G401 (cell line): ENCODE results near the gene GPRC5C. TPM values are rescaled to one million over a fixed set of nuclear protein-coding genes. Genes with fewer than 3 reads are reported as not detected.

ENCODE experiments used
- DNase-seq: peaks from one replicate; pipeline ENCODE4 v3.0.0-alpha.2; 2015; ENCODE audit warnings: low spot score
- in situ Hi-C: cut with HindIII; loops from 2 replicates; pipeline ENCODE4 v1.10.0; 2016; ENCODE audit warnings: low sequenced_read_pairs, mixed read lengths
- total RNA-seq: library from RNA; depleted of rRNA; stranded (reverse); fragments of >200 nt; shearing (Covaris generic); gene quantifications from 2 replicates; pipeline ENCODE4 v1.2.3, GENCODE V29; 2014; rRNA removed

The GPRC5C gene, protein sequence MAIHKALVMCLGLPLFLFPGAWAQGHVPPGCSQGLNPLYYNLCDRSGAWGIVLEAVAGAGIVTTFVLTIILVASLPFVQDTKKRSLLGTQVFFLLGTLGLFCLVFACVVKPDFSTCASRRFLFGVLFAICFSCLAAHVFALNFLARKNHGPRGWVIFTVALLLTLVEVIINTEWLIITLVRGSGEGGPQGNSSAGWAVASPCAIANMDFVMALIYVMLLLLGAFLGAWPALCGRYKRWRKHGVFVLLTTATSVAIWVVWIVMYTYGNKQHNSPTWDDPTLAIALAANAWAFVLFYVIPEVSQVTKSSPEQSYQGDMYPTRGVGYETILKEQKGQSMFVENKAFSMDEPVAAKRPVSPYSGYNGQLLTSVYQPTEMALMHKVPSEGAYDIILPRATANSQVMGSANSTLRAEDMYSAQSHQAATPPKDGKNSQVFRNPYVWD
- total RNA-seq, result 8.7 and 9.4 TPM in 2 replicates

GRCh38 chr17:74431568-74432423 is at the start of gene GPRC5C:
TSS of gene GPRC5C (plus strand) at chr17:74432088. CDS start at chr17:74439777, 7,689 bp downstream.
- in situ Hi-C loops, result no loop called here
- DNase-seq, result peak; percentile 91

GRCh38 chr17:74383141-74383540 is 48.7 kb upstream of the GPRC5C start:
- in situ Hi-C loops, result no loop called here

GRCh38 chr17:74385201-74385600 is 46.7 kb upstream of the GPRC5C start:
- in situ Hi-C loops, result no loop called here
- DNase-seq, result no peak

More at GRCh38 chr17:74383141-74383540, 48.7 kb upstream of the GPRC5C start:
- no peak for DNase-seq

DNA sequence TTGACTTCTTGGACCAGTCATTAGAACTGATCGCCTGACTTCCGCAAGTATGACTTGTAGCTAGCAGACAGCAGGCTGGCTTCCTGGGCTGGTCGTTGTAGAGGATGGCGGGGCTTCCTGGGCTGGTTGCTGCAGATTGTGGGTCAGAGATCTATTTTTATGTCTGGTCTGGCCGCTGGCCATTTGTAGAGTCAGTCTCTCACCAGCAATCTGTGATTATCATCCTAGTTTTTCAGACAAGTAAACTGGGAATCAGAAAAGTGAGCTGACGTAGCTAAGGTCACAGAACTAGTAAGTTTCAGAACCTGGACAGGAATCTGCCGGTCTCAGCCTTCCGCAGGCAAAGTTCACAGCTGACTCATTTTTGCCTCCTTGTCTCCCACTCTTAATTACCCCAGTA is 45.5 kb upstream of the GPRC5C start:
- peak; percentile 98 for DNase-seq
- in situ Hi-C loops, result no loop called here

DNA sequence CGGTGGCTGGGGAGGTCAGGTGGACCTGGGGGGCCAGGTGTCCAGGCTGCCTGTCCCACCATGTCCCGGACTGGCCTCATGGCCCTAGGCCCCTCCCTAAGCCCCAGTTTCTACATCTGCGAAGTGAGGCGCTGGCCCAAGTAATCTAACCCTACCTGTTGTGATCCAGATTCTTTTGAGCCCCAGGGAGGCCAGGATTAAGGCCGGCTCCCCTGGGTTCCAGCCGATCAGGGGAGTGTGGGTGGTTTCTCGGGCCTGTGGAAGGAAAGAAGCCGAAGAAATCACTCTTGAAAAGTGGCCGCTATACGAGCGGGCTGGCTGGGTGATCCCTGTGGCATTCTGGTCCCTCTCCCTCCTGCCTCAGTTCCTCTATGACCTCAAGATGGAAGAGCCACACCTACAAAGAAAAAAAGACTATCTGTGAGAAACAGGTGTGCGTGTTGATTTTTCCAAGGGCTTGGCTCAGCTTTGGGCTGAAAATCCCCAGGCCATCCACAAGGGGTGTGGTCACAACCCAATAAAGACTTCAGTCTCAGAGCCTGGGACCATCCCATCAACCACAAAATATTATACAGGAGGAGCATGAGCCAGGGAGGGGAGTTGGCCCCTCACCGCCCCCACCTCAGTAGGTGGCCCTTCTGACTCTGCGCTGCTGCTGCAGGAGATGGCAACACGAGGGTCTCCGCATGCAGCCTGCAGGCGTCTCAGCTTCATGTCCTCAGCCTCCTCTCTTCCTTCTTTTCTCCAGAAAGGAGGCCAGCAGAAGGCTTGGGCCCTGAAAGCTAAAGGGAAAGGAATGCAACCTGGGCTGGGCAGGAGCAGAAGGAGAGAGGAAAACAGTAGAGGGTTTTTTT is 44.3 kb upstream of the GPRC5C start:
- in situ Hi-C loops, result no loop called here
- no peak for DNase-seq

DNA sequence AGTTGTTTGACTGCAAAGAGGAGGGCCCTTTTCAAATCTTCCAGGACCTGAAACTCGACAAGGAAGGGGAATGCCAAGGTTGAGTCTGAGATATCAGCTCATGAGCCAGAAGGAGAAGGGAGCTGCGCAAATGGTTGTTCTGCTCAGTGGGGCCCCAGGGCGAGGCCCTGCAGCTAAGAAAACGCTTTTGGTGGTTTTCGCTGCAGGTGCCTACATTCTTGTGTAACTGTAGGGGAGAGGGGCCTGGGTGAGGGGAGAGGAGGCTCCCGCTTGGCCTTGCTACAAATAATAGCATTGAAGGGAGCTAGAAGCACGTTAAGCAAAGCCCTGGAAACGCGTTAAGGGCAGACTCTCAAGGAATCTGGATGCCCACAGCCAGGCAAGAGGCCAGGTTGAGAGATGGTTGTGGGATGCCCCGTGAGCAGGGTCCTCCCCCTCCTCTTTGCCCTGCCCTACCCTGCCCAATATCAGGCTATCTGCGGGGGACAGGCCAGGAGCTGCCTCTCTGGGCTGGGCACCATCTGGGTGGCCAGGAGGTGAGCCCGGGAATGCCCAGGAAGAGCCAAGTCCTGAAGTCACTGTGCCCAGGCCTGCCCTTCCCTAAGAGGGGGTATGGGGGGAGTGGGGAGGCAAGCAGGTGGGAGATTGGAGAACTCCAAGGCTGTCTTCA is 42.7 kb upstream of the GPRC5C start:
- peak; percentile 74 for DNase-seq
- in situ Hi-C loops, result no loop called here

GRCh38 chr17:74389937-74390679 is 41.8 kb upstream of the GPRC5C start:
- in situ Hi-C loops, result no loop called here
- no peak for DNase-seq

DNA sequence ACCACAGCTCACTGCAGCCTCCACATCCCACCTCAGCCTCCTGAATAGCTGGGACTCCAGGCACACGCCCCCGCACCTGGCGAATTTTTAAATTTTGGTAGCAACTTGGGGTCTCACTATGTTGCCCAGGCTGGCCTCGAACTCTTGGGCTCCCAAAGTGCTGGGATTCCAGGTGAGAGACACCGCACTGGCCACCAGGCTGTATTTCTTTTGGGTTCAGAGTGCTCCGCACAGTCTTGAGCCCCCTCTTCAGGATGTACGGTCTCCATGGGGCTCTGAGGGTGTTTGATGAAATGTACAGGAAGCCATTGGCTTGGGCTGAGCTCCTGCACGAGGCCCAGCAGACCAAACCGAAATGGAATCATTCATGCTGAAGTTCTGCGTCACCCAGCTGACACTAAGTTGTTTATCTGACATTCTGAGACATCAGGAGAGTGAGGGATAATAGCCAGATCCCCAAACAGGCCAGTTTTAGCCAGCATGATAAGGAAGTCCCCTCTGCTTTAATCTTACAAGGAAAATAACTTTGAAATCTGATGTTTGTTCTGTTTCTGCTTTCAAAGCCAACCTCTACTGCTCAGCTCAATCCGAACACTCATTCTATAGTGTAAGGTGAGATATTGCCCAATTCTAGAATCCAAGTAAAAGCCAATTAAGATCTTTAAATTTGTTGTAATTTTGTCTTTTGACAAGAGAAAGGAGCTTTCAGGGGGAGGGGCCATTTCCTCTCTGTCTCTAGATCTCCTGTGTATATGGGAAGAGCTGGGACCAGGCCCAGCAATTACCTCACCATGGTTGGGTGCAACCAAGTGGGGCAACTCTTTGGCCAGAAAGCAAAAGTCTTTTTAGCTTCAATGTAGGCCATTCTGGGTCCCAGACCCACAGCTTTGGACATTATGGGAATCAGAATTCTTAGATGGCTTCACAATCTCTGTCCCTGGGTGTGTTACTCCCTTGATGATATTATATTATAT is 40.9 kb upstream of the GPRC5C start:
- DNase-seq, result peak; percentile 47
- in situ Hi-C loops, result no loop called here

DNA sequence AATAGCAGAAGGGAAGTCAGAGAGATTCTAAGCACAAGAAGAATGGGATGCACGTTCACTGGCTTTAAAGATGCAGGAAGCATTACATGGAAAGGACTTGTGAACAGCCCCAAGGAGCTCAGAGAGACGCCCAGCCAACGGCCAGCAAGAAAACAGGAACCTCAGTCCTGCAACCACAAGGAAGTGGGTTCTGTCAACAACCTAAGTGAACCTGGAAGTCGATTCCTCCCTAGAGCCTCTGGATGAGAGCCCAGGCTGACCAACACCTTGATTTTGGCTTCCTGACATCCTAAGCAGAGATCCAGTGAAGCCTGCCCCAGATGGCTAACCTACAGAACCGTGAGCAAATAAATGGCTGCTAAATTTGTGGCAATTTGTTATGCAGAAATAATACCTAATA is 40.1 kb upstream of the GPRC5C start:
- in situ Hi-C loops, result no loop called here
- DNase-seq, result peak; percentile 71

- in situ Hi-C loops, result no loop called here
- DNase-seq, result peak; percentile 82
Measured at GRCh38 chr17:74392848-74393247, 39.0 kb upstream of the GPRC5C start.

DNA sequence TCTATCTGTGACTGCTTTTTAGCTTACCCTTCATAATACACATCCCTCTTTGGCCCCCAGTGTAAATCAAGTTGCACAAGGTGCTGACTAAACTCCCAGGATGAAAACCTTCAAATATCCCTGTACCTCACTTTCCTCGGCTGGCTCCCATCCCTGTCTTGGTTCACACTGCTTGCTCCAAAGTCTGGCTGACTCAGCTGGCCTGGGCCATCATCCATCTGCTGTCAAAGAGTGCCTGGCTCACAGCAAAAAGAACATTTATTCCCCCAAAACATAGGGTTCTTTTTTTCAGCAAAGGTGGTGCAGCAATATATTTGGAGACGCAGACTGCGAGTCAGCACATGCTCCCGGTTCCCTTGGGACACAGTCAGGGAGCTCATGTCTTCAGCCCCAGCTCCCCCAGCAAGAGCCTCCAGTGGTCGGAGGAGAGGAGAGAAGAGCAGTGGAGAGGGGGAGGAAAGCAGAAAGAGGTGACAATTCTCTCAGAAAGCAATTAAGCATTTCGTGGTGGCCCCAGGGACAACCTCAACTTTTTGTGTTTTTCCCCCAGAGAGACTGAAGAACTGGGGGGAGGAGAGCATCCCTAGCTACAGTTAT is 38.4 kb upstream of the GPRC5C start:
- in situ Hi-C loops, result no loop called here
- peak; percentile 91 for DNase-seq

DNA sequence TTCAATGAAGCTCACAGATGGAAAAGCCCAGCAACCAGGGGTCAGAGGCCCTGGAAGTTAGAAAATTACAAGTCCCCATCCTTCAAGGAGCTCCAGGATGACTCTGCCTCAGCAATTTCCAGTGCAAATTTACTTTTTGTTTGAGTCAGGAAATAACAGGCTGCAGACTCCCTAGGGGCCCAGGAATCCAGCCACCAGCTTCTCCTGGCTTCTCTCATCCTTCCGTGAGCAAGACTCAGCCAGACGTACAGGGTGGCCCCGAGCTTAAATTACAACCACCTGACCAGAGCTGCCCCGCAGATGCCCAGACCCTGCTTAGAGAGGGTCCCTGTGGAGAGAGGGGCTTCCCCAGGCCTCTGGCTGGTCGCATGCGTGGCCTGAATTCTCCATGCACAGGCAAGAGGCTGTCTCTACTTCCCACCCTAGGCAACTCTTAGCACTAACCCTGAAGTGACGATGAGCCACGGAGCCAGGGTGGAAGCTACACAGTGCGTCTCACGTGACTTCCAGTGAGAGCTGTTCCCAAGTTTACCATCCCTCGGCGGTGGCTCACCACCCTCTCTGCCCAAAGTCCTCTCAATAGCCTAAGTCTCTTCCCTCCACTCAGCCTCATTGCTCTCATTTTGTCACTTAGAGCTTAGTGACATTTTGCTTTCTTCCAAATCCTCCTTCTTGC is 37.5 kb upstream of the GPRC5C start:
- DNase-seq, result no peak
- in situ Hi-C loops, result no loop called here

GRCh38 chr17:74394977-74395376 is 36.9 kb upstream of the GPRC5C start:
- peak; percentile 92 for DNase-seq
- in situ Hi-C loops, result no loop called here

DNA sequence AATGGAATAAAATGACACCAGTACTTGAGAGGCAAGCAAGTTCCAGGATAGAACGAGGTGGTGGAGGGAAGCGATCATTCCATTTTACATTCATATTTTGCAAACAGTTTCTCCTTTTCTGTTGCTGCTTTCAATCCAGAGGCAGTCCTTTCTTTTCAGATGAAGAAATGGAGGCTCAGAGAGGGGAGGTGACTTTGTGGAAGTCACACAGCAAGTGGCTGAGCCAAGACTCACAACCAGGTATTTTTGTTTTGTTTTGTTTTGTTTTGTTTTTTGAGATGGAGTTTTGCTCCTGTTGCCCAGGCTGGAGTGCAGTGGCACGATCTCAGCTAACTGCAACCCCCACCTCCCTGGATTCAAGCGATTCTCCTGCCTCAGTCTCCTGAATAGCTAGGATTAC is 35.3 kb upstream of the GPRC5C start:
- no peak for DNase-seq
- in situ Hi-C loops, result no loop called here

GRCh38 chr17:74402048-74402447 is 29.8 kb upstream of the GPRC5C start:
- DNase-seq, result no peak
- in situ Hi-C loops, result no loop called here

GRCh38 chr17:74403512-74404137 is 28.3 kb upstream of the GPRC5C start:
- DNase-seq, result peak; percentile 85
- in situ Hi-C loops, result no loop called here
